ENCODE measurements around the gene AP4M1.

Gene AP4M1

DNA sequence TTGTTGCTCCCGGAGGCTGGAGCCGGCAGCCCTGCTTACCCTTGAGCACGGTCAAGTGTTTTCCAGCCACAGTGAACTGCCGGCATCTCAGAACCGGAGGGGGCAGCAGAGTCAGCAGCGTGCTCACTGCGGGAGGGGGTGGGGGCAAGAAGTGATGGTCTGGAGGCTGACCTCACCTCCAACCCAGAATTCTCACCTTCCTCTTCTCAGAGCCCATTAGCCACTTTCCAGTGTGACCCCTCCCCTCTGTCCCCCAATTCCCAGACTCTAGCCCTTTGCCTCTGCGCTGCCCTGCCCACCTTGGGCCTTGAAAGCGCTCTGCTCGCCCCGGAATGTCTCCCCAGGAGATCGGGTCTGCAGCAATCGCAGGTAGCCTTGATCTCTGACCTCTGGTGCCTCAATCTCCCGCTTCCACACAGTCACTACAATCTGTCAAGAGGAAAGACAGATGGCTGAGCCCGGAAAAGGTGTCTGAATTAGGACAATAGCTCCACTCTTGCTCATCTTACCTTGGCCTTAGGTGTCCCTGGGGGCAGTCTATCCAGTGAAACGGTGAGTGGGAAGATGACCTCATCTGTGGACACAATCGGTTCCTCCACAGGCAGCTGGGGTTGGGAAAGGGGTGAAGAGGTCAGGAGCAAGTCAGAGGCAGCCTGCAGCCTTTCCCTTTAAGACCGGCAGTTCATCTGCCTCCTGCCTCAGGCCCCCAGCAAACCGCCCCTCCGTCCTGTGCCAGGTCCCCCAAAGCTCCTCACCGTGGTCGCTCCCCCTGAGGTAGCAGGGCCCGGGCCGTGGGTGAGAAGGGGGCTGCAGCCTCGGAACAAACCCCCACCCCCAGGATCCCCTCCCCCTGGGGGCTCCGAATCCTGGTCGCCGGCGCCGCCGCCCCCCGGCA is 56.1 kb downstream of the AP4M1 start:
- DNase-seq (ENCODE audit: low spot score) = no peak

Measured in CD4-positive, alpha-beta T cell treated with Interleukin-15 for 4 hours (primary cell).